ENCODE results near the gene PPP6R1. TPM values are rescaled to one million over a fixed set of nuclear protein-coding genes. Genes with fewer than 3 reads are reported as not detected.
A peak's percentile ranks its signal among the peaks of the same experiment; 100 is the strongest.

The PPP6R1 gene
- total RNA-seq, 1 donor from 2014 or later = 11.0 TPM

DNA sequence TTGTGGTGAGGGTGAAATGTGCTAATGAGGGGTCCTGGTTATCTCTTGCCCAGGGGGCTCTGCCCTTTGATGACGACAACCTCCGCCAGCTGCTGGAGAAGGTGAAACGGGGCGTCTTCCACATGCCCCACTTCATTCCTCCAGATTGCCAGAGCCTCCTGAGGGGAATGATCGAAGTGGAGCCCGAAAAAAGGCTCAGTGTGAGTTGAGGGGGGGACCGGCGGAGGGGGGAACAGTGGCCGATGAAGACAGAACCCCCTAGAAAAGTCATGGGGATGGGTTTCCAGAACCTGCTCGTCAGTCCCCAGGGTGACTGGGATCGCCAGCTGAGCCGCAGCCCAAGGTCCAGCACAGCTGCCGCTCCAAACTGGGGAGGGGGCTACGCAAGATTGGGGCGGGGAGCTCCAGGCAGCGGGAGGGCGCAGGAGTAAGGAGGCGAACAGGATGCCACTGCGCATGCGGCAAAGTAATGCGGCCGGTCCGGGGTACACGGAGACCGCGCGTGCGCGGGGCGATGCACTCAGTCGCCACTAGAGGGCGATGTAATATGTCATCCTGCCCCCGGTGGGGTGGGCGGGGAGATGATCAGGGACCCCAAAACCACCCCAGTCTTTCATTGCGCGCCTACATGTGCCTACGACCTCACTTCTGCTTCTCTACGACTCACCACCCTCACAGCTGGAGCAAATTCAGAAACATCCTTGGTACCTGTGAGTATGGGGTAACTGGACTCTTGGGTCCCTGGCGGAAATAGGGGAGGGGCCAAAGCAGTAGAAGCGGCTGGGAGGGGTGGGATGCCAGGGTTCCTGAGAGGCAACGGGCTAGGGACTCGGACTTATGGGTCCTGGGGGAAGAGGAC is 42.9 kb upstream of the PPP6R1 start:
- peak overlapping the region; percentile 65 to 81 (median 72) for H3K9ac ChIP-seq (ENCODE audit: low read depth in 1 of 3, low read length in 3 of 3)
- H3K27ac ChIP-seq (ENCODE audit: low read depth, low read length) = no peak overlapping the region
- H3K9me3 ChIP-seq (ENCODE audit: control insufficient read depth in 3 of 3, low read length in 3 of 3) = no peaks in the 10 kb centered on the region
- H3K36me3 ChIP-seq (ENCODE audit: control insufficient read depth in 3 of 3, insufficient read depth in 3 of 3, low read length in 3 of 3) = peaks cover 0 to 2% (median 0%) of the 10 kb centered on the region in 3 donors
- peaks cover 6 to 10% (median 9%) of the 10 kb centered on the region in 3 donors for H3K4me1 ChIP-seq (ENCODE audit: control insufficient read depth in 3 of 3, insufficient read depth in 3 of 3, low read length in 3 of 3)
- peak overlapping the region; percentile 59 to 74 (median 64) for H3K4me3 ChIP-seq (ENCODE audit: low read length in 3 of 3)
- peaks cover 0 to 11% (median 3%) of the 10 kb centered on the region in 3 donors for H3K27me3 ChIP-seq (ENCODE audit: control insufficient read depth in 3 of 3, insufficient read depth in 3 of 3, low read length in 3 of 3)

- no peak overlapping the region for H3K27ac ChIP-seq (ENCODE audit: low read depth, low read length)
- peak overlapping the region in 2 of 3 donors; percentile 59 to 74 for H3K4me3 ChIP-seq (ENCODE audit: low read length in 3 of 3)
- peaks cover 6 to 10% (median 9%) of the 10 kb centered on the region in 3 donors for H3K4me1 ChIP-seq (ENCODE audit: control insufficient read depth in 3 of 3, insufficient read depth in 3 of 3, low read length in 3 of 3)
- H3K36me3 ChIP-seq (ENCODE audit: control insufficient read depth in 3 of 3, insufficient read depth in 3 of 3, low read length in 3 of 3) = peaks cover 0 to under 1% (median 0%) of the 10 kb centered on the region in 3 donors
- H3K9me3 ChIP-seq (ENCODE audit: control insufficient read depth in 3 of 3, low read length in 3 of 3) = no peaks in the 10 kb centered on the region
- H3K27me3 ChIP-seq (ENCODE audit: control insufficient read depth in 3 of 3, insufficient read depth in 3 of 3, low read length in 3 of 3) = peaks cover 0 to 11% (median 3%) of the 10 kb centered on the region in 3 donors
- peak overlapping the region in 2 of 3 donors; percentile 72 to 81 for H3K9ac ChIP-seq (ENCODE audit: low read depth in 1 of 3, low read length in 3 of 3)
These were observed 42.2 kb upstream of the PPP6R1 start for GRCh38 chr19:55300886-55301458.

DNA sequence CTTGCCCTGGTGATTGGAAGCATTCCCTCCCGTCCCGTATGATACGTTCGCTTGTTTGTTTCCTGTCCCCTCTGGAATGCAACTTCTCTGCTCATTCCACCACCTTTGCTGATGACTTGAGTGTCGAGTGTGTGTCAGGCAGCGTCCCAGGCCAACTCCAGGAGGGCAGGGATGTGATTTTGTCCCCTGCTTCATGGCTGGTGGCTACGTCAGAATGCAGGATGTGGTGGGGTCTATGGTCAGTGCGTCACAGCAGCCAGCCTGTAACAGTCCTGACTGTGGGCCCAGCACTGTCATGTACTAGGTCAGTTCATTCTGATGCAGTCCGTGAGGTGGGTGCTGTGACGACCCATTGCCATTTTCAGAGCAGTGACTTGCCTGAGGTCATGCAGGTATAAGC is 41.2 kb upstream of the PPP6R1 start:
- H3K27ac ChIP-seq (ENCODE audit: low read depth, low read length) = no peak overlapping the region
- H3K4me1 ChIP-seq (ENCODE audit: control insufficient read depth in 3 of 3, insufficient read depth in 3 of 3, low read length in 3 of 3) = peaks cover 6 to 10% (median 9%) of the 10 kb centered on the region in 3 donors
- no peak overlapping the region for H3K4me3 ChIP-seq (ENCODE audit: low read length in 3 of 3)
- H3K9ac ChIP-seq (ENCODE audit: low read depth in 1 of 3, low read length in 3 of 3) = no peak overlapping the region
- no peaks in the 10 kb centered on the region for H3K9me3 ChIP-seq (ENCODE audit: control insufficient read depth in 3 of 3, low read length in 3 of 3)
- H3K36me3 ChIP-seq (ENCODE audit: control insufficient read depth in 3 of 3, insufficient read depth in 3 of 3, low read length in 3 of 3) = no peaks in the 10 kb centered on the region
- peaks cover 0 to 11% (median 3%) of the 10 kb centered on the region in 3 donors for H3K27me3 ChIP-seq (ENCODE audit: control insufficient read depth in 3 of 3, insufficient read depth in 3 of 3, low read length in 3 of 3)

DNA sequence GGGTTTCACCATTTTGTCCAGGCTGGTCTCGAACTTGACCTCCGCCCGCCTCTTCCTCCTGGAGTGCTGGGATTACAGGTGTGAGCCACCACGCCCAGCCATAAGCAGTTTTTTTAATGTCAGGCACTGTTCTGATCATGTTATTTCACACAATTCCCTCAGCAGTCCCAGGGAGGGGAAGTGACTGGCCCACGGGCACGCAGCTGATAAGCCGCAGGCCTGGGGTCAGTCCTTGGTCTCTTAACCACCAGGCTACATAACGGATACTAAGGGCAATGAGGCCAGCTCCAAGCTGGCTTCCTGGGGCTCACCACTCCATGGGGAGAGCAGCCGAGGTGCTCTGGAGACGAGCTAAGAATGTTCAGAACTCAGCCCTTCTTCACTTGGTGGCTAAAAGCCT is 38.5 kb upstream of the PPP6R1 start:
- Histone ChIP-seq H3K27ac (ENCODE audit: low read depth, low read length) (no peak overlapping the region), H3K36me3 (ENCODE audit: control insufficient read depth in 3 of 3, insufficient read depth in 3 of 3, low read length in 3 of 3) (no peaks in the 10 kb centered on the region), H3K4me3 (ENCODE audit: low read length in 3 of 3) (no peak overlapping the region)

DNA sequence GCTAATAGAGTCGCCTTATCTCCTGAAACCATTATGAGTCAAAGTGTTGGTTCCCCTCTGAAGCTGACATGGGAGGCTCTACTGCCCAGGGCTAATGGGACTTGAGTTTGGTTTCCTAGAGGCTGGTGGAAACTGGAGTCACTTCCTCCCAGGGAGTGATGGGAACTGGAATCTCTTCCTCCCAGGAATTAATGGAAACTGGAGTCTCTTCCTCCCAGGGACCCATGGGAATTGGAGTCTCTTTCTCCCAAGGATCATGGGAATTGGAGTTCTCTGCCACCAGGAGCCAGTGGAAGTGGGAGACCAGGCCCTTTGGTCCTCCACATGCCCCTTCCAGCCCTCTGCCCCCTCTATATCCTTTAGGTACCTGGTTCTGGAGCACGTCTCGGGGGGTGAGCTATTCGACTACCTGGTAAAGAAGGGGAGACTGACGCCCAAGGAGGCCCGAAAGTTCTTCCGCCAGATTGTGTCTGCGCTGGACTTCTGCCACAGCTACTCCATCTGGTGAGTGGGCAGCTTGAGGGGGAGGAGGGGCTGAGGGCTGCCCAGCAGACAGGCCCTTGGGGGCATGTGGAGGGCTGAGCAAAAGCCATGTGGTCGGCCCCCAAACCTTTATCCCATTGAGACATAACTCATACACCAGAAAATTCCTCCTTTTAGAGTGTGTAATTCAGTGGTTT is 30.4 kb upstream of the PPP6R1 start:
- no peak overlapping the region for H3K9ac ChIP-seq (ENCODE audit: low read depth in 1 of 3, low read length in 3 of 3)
- no peak overlapping the region for H3K27ac ChIP-seq (ENCODE audit: low read depth, low read length)
- H3K36me3 ChIP-seq (ENCODE audit: control insufficient read depth in 3 of 3, insufficient read depth in 3 of 3, low read length in 3 of 3) = no peaks in the 10 kb centered on the region

More for the DNA sequence above, 38.5 kb upstream of the PPP6R1 start:
- H3K27me3 ChIP-seq (ENCODE audit: control insufficient read depth in 3 of 3, insufficient read depth in 3 of 3, low read length in 3 of 3) = peaks cover 0 to 11% (median 3%) of the 10 kb centered on the region in 3 donors
- H3K9me3 ChIP-seq (ENCODE audit: control insufficient read depth in 3 of 3, low read length in 3 of 3) = no peaks in the 10 kb centered on the region
- H3K9ac ChIP-seq (ENCODE audit: low read depth in 1 of 3, low read length in 3 of 3) = no peak overlapping the region
- H3K4me1 ChIP-seq (ENCODE audit: control insufficient read depth in 3 of 3, insufficient read depth in 3 of 3, low read length in 3 of 3) = peaks cover 6 to 10% (median 9%) of the 10 kb centered on the region in 3 donors

DNA sequence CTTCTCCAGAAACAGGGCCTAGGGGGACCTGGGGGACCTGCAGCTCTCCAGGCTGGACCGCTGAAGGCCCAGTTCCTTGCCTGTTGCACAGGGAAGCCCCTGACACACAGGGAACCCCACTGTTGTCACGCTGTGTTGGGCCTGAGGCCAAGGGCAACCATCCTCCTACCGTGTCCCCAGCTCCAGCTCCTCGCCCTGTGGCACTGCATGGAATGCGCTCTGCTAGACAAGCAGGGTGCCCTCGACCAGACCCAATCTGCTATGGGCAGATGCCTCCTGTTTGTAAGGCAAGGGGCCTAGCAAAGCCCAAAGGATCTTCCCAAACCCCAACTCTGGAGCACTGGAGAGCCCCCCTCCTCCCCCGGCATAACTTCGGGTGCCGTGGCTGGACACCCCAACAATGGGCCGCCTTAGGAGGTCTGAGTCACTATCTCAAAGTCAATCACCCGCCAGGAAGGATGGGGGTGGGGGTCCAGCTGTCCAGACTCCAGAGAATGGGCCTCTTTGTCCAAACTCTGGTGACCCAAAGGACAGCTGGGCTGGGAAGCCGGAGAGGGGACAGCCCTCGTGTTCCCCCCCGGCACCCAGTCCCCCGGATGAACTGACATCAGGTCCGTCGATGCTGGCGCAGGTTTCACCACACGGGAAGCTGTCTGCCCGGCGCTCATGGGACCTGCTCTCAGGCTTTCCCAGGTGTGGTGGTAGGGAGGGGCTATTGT is 28.7 kb upstream of the PPP6R1 start:
- no peak overlapping the region for H3K9ac ChIP-seq (ENCODE audit: low read depth in 1 of 3, low read length in 3 of 3)

More for the DNA sequence above, 30.4 kb upstream of the PPP6R1 start:
- Histone ChIP-seq H3K4me1 (ENCODE audit: control insufficient read depth in 3 of 3, insufficient read depth in 3 of 3, low read length in 3 of 3) (no peaks in the 10 kb centered on the region), H3K27me3 (ENCODE audit: control insufficient read depth in 3 of 3, insufficient read depth in 3 of 3, low read length in 3 of 3) (peaks cover 0 to 5% (median 0%) of the 10 kb centered on the region in 3 donors), H3K9me3 (ENCODE audit: control insufficient read depth in 3 of 3, low read length in 3 of 3) (no peaks in the 10 kb centered on the region), H3K4me3 (ENCODE audit: low read length in 3 of 3) (no peak overlapping the region)

DNA sequence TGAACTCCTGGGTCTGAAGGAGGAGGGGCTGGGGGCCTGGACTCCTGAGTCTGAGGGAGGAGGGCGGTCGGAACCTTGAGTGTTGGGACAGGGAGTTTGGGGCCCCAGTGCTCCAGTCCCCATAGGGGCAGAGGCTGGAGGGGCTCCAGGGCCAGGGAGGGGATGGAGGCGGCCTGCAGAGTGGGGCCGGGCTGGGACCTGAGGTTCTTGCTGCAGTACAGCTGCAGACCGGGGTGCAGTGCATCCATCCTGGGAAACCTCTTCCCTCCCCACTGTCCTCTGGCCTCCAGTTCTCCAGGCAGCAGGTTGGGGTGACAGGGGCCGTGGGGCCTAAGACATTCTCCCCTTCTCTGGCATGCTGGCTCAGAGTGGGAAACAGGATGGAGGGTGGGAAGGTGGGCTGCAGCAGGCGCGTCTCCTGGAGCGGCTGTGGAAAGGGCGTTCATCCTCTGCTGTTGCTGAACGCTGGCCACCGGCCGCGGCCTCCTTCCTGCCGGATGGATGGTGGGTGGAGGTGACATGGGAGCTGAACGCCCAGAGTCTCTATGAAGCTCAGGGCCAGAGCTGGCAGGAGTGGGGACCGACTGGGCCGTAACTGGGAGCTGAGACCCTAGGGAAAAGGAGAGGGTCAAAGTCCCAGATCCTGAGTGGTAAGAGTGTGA is 26.5 kb upstream of the PPP6R1 start:
- Histone ChIP-seq H3K9ac (ENCODE audit: low read depth in 1 of 3, low read length in 3 of 3) (peak overlapping the region in 1 of 3 donors; percentile 33), H3K4me1 (ENCODE audit: control insufficient read depth in 3 of 3, insufficient read depth in 3 of 3, low read length in 3 of 3) (peaks cover 0 to 6% (median 5%) of the 10 kb centered on the region in 3 donors), H3K27me3 (ENCODE audit: control insufficient read depth in 3 of 3, insufficient read depth in 3 of 3, low read length in 3 of 3) (peaks cover 5 to 13% (median 7%) of the 10 kb centered on the region in 3 donors), H3K36me3 (ENCODE audit: control insufficient read depth in 3 of 3, insufficient read depth in 3 of 3, low read length in 3 of 3) (no peaks in the 10 kb centered on the region), H3K27ac (ENCODE audit: low read depth, low read length) (no peak overlapping the region), H3K4me3 (ENCODE audit: low read length in 3 of 3) (no peak overlapping the region), H3K9me3 (ENCODE audit: control insufficient read depth in 3 of 3, low read length in 3 of 3) (no peaks in the 10 kb centered on the region)

More for the DNA sequence above, 28.7 kb upstream of the PPP6R1 start:
- H3K4me3 ChIP-seq (ENCODE audit: low read length in 3 of 3) = no peak overlapping the region
- H3K27ac ChIP-seq (ENCODE audit: low read depth, low read length) = no peak overlapping the region
- no peaks in the 10 kb centered on the region for H3K9me3 ChIP-seq (ENCODE audit: control insufficient read depth in 3 of 3, low read length in 3 of 3)
- peaks cover 0 to 2% (median 0%) of the 10 kb centered on the region in 3 donors for H3K4me1 ChIP-seq (ENCODE audit: control insufficient read depth in 3 of 3, insufficient read depth in 3 of 3, low read length in 3 of 3)
- H3K36me3 ChIP-seq (ENCODE audit: control insufficient read depth in 3 of 3, insufficient read depth in 3 of 3, low read length in 3 of 3) = no peaks in the 10 kb centered on the region
- H3K27me3 ChIP-seq (ENCODE audit: control insufficient read depth in 3 of 3, insufficient read depth in 3 of 3, low read length in 3 of 3) = peaks cover 4 to 11% (median 5%) of the 10 kb centered on the region in 3 donors

DNA sequence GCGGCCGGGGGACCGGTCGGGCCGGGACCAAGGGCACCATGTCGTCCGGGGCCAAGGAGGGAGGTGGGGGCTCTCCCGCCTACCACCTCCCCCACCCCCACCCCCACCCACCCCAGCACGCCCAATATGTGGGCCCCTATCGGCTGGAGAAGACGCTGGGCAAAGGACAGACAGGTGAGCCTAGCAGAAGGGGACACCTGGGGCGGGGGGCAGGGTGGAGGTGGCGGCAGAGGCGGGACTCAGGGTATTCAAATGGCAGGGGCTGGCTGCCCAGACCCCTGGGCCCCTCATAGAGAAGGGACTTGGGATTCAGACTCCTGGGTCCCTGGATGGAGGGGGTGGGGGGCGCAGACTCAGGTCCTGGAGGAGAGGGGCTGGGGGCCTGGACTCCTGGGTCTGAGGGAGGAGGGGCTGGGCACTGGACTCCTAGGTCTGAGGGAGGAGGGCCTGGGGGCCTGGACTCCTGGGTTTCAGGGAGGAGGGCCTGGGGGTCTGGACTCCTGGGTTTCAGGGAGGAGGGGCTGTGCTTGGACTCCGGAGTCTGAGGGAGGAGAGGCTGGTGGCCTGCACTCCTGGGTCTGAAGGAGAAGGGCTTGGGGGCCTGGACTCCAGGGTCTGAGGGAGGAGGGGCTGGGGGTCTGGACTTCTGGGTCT is 25.7 kb upstream of the PPP6R1 start:
- peaks cover under 1 to 8% (median 7%) of the 10 kb centered on the region in 3 donors for H3K4me1 ChIP-seq (ENCODE audit: control insufficient read depth in 3 of 3, insufficient read depth in 3 of 3, low read length in 3 of 3)
- H3K9me3 ChIP-seq (ENCODE audit: control insufficient read depth in 3 of 3, low read length in 3 of 3) = no peaks in the 10 kb centered on the region
- H3K4me3 ChIP-seq (ENCODE audit: low read length in 3 of 3) = no peak overlapping the region
- H3K9ac ChIP-seq (ENCODE audit: low read depth in 1 of 3, low read length in 3 of 3) = no peak overlapping the region
- H3K27ac ChIP-seq (ENCODE audit: low read depth, low read length) = no peak overlapping the region
- no peaks in the 10 kb centered on the region for H3K36me3 ChIP-seq (ENCODE audit: control insufficient read depth in 3 of 3, insufficient read depth in 3 of 3, low read length in 3 of 3)
- peaks cover 5 to 13% (median 7%) of the 10 kb centered on the region in 3 donors for H3K27me3 ChIP-seq (ENCODE audit: control insufficient read depth in 3 of 3, insufficient read depth in 3 of 3, low read length in 3 of 3)
